Keratinocyte (primary cell): ENCODE results near the gene ARHGAP18. TPM values are rescaled to one million over a fixed set of nuclear protein-coding genes. Genes with fewer than 3 reads are reported as not detected.

Experiments
- DNase-seq: peaks from one replicate; pipeline ENCODE4 v3.0.0-alpha.2; 2011; ENCODE audit warnings: low read depth, missing footprints, low spot score
- FAIRE-seq: peaks from 2 replicates; lab custom pipeline; 2011; peaks lifted over from hg19 to GRCh38; lab: Jason Lieb, UNC
- H2AFZ ChIP-seq: 2 replicates; pipeline ENCODE4 v1.6.0; 2012; ENCODE audit warnings: low read length, control low read depth, inconsistent platforms; ENCODE audit not compliant: control insufficient read depth
- H3K27ac ChIP-seq: 2 replicates; pipeline ENCODE4 v1.5.1; 2011; ENCODE audit warnings: low read length; ENCODE audit not compliant: control insufficient read depth, insufficient read depth
- H3K27me3 ChIP-seq: 3 replicates; pipeline ENCODE4 v1.6.0; 2011; ENCODE audit warnings: low read length; ENCODE audit not compliant: control insufficient read depth, insufficient read depth; ENCODE audit errors: extremely low read depth
- H3K36me3 ChIP-seq, 2 experiments: 2 replicates in 1 of 2; 3 replicates in 1 of 2; pipeline ENCODE4 v1.5.1; 2011; ENCODE audit warnings: low read length in 2 of 2, mild to moderate bottlenecking in 1 of 2; ENCODE audit not compliant: control insufficient read depth in 2 of 2, insufficient read depth in 2 of 2; ENCODE audit errors: extremely low read depth in 1 of 2
- H3K4me1 ChIP-seq: 3 replicates; pipeline ENCODE4 v1.5.1; 2011; ENCODE audit warnings: low read length; ENCODE audit not compliant: control insufficient read depth, insufficient read depth; ENCODE audit errors: extremely low read depth
- H3K4me2 ChIP-seq: 3 replicates; pipeline ENCODE4 v1.6.0; 2011; ENCODE audit warnings: low read depth, low read length; ENCODE audit not compliant: control insufficient read depth, insufficient read depth; ENCODE audit errors: extremely low read depth
- H3K4me3 ChIP-seq, 3 experiments: fragments of 200-600 bp in 1 of 3; sonication (generic) in 1 of 3; 2 replicates in 2 of 3; 3 replicates in 1 of 3; pipeline ENCODE4 v1.5.1; 2011 to 2016; ENCODE audit warnings: low read length in 3 of 3, mild to moderate bottlenecking in 3 of 3, control low read depth in 2 of 3, inconsistent platforms in 1 of 3, low read depth in 1 of 3, mixed read lengths in 1 of 3, mixed run types in 1 of 3, moderate library complexity in 1 of 3; ENCODE audit not compliant: control insufficient read depth in 2 of 3, insufficient read depth in 2 of 3; ENCODE audit errors: extremely low read depth in 1 of 3
- H3K79me2 ChIP-seq: 2 replicates; pipeline ENCODE4 v1.6.0; 2012; ENCODE audit warnings: low read length; ENCODE audit not compliant: control insufficient read depth, insufficient read depth
- H3K9ac ChIP-seq: 3 replicates; pipeline ENCODE4 v1.6.0; 2011; ENCODE audit warnings: low read length; ENCODE audit not compliant: control insufficient read depth, insufficient read depth; ENCODE audit errors: extremely low read depth
- H3K9me1 ChIP-seq: 3 replicates; pipeline ENCODE4 v1.6.0; 2011; ENCODE audit warnings: low read length; ENCODE audit not compliant: control insufficient read depth, insufficient read depth; ENCODE audit errors: extremely low read depth
- H3K9me3 ChIP-seq: 2 replicates; pipeline ENCODE4 v1.5.1; 2012; ENCODE audit warnings: low read depth, low read length; ENCODE audit not compliant: control insufficient read depth
- H4K20me1 ChIP-seq: 3 replicates; pipeline ENCODE4 v1.6.0; 2011; ENCODE audit warnings: low read length; ENCODE audit not compliant: control insufficient read depth, insufficient read depth; ENCODE audit errors: extremely low read depth
- EZH2 ChIP-seq: IDR thresholded peaks from one replicate; pipeline ENCODE4 v1.6.1; 2012; ENCODE audit warnings: inconsistent platforms, mild to moderate bottlenecking, low read length, moderate library complexity
- dilution Hi-C: fragments of 300-500 bp; cut with MboI; formaldehyde crosslinking; loops from one replicate; pipeline ENCODE4 v1.7.0; 2020; ENCODE audit warnings: low sequenced_read_pairs; ENCODE audit not compliant: extremely low pct_ligation_motif_present
- polyA plus RNA-seq, 5 experiments: library from polyadenylated mRNA; depleted of rRNA in 3 of 5; stranded (reverse) in 3 of 5; stranded (forward) in 1 of 5; unstranded in 1 of 5; fragments of >200 nt; gene quantifications; 1 replicate in 1 of 5; 2 replicates in 3 of 5; 3 replicates in 1 of 5; pipeline versions ENCODE4 v1.2.1 to v1.2.3, GENCODE V29; 2011 to 2012; ENCODE audit warnings: missing spikeins in 2 of 5, low read depth in 1 of 5, low replicate concordance in 1 of 5
- TF ChIP-seq, protein P1 (sequence below), 3 experiments: IDR thresholded peaks in 1 of 3; conservative IDR thresholded peaks in 1 of 3; optimal IDR thresholded peaks in 1 of 3; 2 replicates in 2 of 3; 3 replicates in 1 of 3; pipeline versions ENCODE3 to v1.5.1; 2011; ENCODE audit warnings: low read length in 3 of 3, mild to moderate bottlenecking in 3 of 3, moderate library complexity in 2 of 3, control low read depth in 1 of 3, inconsistent platforms in 1 of 3; ENCODE audit not compliant: insufficient read depth in 2 of 3; ENCODE audit errors: extremely low read depth in 1 of 3

ARHGAP18 gene
- polyA plus RNA-seq, 1 donor (not counting 4 experiments of a cell fraction or from before 2014, with no cell fraction given): 17.7 TPM

DNA sequence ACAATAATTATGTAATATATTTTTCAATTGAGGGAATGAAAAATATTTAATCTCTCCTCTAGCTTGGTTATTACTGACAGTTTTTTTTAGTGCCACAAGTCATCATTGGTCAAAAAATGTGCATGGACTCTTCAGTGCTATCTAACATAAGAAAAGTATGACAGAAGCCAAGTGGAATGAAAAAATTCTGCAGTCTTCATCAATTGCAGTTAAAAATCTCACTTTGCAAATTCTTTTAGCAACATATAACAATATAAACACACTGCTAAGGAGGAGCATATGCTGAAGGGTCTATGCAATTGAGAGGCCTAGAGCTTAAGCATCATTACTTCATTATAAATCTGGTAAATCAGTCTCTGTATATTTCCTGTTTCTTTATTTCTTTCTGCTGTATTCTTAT is 175.1 kb downstream of the ARHGAP18 start:
- H3K27me3 ChIP-seq: no peaks in the 10 kb centered on the region
- H3K27ac ChIP-seq: no peak overlapping the region
- dilution Hi-C loops: no loop called here
- H3K79me2 ChIP-seq: no peaks in the 10 kb centered on the region
- peaks cover 2% of the 10 kb centered on the region in 2 experiments for H3K36me3 ChIP-seq
- no peak overlapping the region for H3K9ac ChIP-seq
- no peak overlapping the region for H2AFZ ChIP-seq
- no peak overlapping the region for H3K4me3 ChIP-seq
- no peak overlapping the region for H3K4me2 ChIP-seq
- no peaks in the 10 kb centered on the region for H3K4me1 ChIP-seq
- FAIRE-seq: no peak
- no peaks in the 10 kb centered on the region for H3K9me3 ChIP-seq
- no peaks in the 10 kb centered on the region for H3K9me1 ChIP-seq
- no peaks in the 10 kb centered on the region for H4K20me1 ChIP-seq
- no peak for TF ChIP-seq EZH2
- TF ChIP-seq, protein P1, sequence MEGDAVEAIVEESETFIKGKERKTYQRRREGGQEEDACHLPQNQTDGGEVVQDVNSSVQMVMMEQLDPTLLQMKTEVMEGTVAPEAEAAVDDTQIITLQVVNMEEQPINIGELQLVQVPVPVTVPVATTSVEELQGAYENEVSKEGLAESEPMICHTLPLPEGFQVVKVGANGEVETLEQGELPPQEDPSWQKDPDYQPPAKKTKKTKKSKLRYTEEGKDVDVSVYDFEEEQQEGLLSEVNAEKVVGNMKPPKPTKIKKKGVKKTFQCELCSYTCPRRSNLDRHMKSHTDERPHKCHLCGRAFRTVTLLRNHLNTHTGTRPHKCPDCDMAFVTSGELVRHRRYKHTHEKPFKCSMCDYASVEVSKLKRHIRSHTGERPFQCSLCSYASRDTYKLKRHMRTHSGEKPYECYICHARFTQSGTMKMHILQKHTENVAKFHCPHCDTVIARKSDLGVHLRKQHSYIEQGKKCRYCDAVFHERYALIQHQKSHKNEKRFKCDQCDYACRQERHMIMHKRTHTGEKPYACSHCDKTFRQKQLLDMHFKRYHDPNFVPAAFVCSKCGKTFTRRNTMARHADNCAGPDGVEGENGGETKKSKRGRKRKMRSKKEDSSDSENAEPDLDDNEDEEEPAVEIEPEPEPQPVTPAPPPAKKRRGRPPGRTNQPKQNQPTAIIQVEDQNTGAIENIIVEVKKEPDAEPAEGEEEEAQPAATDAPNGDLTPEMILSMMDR (optimal IDR thresholded peaks at IDR 0.05 in 1 of 3, IDR thresholded peaks at IDR 0.05 in 1 of 3, conservative IDR thresholded peaks at IDR 0.05 in 1 of 3; ENCODE audit: extremely low read depth in 1 of 3, insufficient read depth in 2 of 3, low read length in 3 of 3): no peak
- no peak for DNase-seq

Other genes starting within 250 kb of the ARHGAP18 start
- 0.12 TPM in 1 of 3 replicates, not detected in the others for gene TMEM244, start 151.1 kb upstream of the ARHGAP18 start, polyA plus RNA-seq